Measurements from ENCODE around the gene CDH1. TPM values are rescaled to one million over a fixed set of nuclear protein-coding genes. Genes with fewer than 3 reads are reported as not detected.

Gene CDH1
- total RNA-seq, 4 donors from 2014 or later = 156 to 243 (median 188) TPM

GRCh38 chr16:68772030-68772681 is 35.1 kb downstream of the CDH1 start:
- WGBS, 2 donors = 83 to 87% methylated on average over 11 of the region's 11 CpGs
- intact Hi-C loops (cut with DNase I; ENCODE audit: low total_unique reads) = no loop called here
- no peak for DNase-seq (ENCODE audit: low spot score in 2 of 2)
- H3K4me3 ChIP-seq (ENCODE audit: low read depth, poor library complexity, severe bottlenecking) = no peak overlapping the region
- TF ChIP-seq CTCF (IDR thresholded peaks at IDR 0.05) (no peak), POLR2A (IDR thresholded peaks at IDR 0.05) (no peak)

- intact Hi-C loops (cut with DNase I; ENCODE audit: low total_unique reads) = no loop called here
- DNase-seq (ENCODE audit: low spot score in 2 of 2) = no peak
- no peak overlapping the region for H3K4me3 ChIP-seq (ENCODE audit: low read depth, poor library complexity, severe bottlenecking)
- TF ChIP-seq POLR2A (IDR thresholded peaks at IDR 0.05) (no peak), CTCF (IDR thresholded peaks at IDR 0.05) (no peak)
- 91 to 95% methylated on average over 2 of the region's 2 CpGs for WGBS, 2 donors
Measured at GRCh38 chr16:68772871-68773270, 35.8 kb downstream of the CDH1 start.

GRCh38 chr16:68774982-68775634 is 38.0 kb downstream of the CDH1 start:
- intact Hi-C loops (cut with DNase I; ENCODE audit: low total_unique reads) = no loop called here
- TF ChIP-seq CTCF (IDR thresholded peaks at IDR 0.05) (no peak), POLR2A (IDR thresholded peaks at IDR 0.05) (no peak)

GRCh38 chr16:68776821-68777485 is 39.9 kb downstream of the CDH1 start:
- TF ChIP-seq POLR2A (IDR thresholded peaks at IDR 0.05) = no peak
- no peak for TF ChIP-seq CTCF (IDR thresholded peaks at IDR 0.05)
- intact Hi-C loops (cut with DNase I; ENCODE audit: low total_unique reads) = no loop called here
- H3K4me3 ChIP-seq (ENCODE audit: low read depth, poor library complexity, severe bottlenecking) = no peak overlapping the region
- 59 to 60% methylated on average over 6 of the region's 6 CpGs for WGBS, 2 donors
- DNase-seq (ENCODE audit: low spot score in 2 of 2) = no peak

More at GRCh38 chr16:68774982-68775634, 38.0 kb downstream of the CDH1 start:
- DNase-seq (ENCODE audit: low spot score in 2 of 2) = no peak
- WGBS, 2 donors = 76 to 84% methylated on average over 7 of the region's 7 CpGs
- no peak overlapping the region for H3K4me3 ChIP-seq (ENCODE audit: low read depth, poor library complexity, severe bottlenecking)

- DNase-seq (ENCODE audit: low spot score in 2 of 2) = no peak
- TF ChIP-seq CTCF (IDR thresholded peaks at IDR 0.05) (no peak), POLR2A (IDR thresholded peaks at IDR 0.05) (no peak)
- 27 to 33% methylated on average over 6 of the region's 6 CpGs for WGBS, 2 donors
- H3K4me3 ChIP-seq (ENCODE audit: low read depth, poor library complexity, severe bottlenecking) = no peak overlapping the region
- intact Hi-C loops (cut with DNase I; ENCODE audit: low total_unique reads) = no loop called here
Measured at GRCh38 chr16:68778551-68779231, 41.6 kb downstream of the CDH1 start.
